NCI-H2107 (cell line): ENCODE data around the gene KLHL10.

Experiments used
- DNase-seq: peaks from one replicate; lab custom pipeline; 2025; lab: John Stamatoyannopoulos, UW

KLHL10 gene

GRCh38 chr17:41837761-41838538, at the start of gene KLHL10:
Gene KLHL10 (plus strand): TSS chr17:41837825. CDS start chr17:41837933, 108 bp downstream.
- no peak for DNase-seq

GRCh38 chr17:41792845-41793783, 44.5 kb upstream of the KLHL10 start:
- no peak for DNase-seq

- DNase-seq: no peak
These were observed 43.7 kb upstream of the KLHL10 start for GRCh38 chr17:41793784-41794539.

GRCh38 chr17:41794540-41794975, 43.1 kb upstream of the KLHL10 start:
- DNase-seq: no peak

DNA sequence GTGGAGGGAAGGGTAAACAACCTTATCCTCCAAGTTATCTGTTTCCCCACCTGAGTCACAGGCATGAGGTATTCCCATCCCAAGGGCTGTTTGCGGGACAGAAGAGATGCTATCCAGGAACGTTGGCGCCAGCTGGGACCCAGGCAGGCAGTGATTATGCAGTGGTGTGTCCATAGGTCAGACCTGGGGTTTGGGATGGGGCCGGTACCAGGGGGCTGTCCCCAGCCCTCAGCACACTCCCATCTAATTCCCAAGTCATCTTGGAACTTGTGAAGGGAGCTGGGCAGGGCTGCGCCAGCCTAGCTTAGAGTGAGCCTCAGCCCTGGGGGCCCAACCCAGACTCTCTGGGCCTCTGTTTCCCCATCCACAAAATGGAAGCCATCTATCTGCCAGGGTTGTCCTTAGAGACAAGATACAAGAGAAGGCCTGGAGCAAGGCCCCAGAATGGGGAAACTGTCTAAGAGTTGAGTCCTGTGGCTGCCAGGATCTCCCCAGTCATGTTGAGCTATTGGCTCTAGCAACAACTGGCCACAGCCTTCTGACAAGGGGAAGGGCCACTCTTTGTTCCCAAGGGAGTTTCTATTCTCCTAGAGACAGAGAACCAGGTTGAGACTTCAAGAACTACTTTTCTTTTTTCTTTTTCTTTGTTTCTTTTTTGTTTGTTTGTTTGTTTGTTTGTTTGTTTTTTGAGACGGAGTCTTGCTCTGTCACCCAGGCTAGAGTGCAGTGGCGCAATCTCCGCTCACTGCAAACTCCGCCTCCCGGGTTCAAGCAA, 41.3 kb upstream of the KLHL10 start:
- no peak for DNase-seq

GRCh38 chr17:41797377-41797776, 40.2 kb upstream of the KLHL10 start:
- no peak for DNase-seq

DNA sequence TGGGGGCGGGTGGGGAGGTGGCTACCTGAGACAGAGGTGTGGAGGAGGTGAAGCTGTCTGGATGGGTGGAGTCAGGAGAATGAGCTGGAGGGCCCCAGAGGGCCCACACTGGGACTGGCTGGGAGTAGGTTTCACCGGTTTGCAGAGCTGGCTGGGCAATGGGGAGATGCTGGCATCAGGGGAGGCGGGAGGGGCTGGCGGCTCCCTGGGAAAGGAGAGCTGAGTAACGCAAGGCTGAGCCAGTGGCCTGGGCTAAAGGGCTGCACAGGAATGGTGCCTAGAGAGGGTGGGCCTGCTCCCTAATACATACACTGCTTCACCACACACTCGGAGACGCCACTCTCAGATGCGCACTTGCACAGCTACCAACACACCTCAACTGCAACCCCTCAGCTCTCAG, 38.3 kb upstream of the KLHL10 start:
- no peak for DNase-seq

DNA sequence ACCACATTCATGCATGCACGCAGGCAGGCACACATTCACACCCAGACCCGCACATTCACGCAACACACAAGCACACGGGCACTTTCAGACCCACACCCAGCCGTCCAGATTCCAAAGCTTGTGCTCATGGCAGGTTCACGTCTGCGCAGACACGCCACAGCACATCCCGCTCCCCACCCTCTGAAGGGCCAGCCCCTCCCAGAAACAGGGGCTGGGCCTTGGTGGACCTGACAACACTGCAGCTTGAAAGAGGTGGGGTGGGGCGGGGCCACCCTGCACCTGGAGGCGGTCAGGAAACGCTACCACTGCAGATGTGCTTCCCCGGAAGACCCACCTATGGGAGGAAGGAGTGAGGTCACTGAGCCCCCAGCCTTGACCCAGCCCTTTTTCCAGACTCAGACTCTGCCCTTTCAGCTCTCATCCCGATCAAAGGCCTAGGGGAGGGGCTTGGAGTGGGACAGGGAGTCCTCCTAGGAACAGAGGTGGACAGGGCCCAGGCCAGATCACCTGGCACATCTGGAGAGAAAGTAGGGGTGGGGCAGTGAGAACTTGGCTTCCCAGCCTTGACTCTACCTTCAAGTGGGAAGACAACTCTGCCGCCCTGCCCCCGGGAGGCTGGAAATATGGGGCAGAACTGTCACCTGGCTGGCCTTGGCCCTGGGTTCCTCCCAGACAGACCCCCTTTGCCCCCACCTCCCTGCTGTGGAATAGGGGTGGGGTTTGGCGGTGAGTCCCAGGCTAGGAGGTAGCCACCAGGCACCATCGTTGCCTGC, 36.8 kb upstream of the KLHL10 start:
- no peak for DNase-seq

DNA sequence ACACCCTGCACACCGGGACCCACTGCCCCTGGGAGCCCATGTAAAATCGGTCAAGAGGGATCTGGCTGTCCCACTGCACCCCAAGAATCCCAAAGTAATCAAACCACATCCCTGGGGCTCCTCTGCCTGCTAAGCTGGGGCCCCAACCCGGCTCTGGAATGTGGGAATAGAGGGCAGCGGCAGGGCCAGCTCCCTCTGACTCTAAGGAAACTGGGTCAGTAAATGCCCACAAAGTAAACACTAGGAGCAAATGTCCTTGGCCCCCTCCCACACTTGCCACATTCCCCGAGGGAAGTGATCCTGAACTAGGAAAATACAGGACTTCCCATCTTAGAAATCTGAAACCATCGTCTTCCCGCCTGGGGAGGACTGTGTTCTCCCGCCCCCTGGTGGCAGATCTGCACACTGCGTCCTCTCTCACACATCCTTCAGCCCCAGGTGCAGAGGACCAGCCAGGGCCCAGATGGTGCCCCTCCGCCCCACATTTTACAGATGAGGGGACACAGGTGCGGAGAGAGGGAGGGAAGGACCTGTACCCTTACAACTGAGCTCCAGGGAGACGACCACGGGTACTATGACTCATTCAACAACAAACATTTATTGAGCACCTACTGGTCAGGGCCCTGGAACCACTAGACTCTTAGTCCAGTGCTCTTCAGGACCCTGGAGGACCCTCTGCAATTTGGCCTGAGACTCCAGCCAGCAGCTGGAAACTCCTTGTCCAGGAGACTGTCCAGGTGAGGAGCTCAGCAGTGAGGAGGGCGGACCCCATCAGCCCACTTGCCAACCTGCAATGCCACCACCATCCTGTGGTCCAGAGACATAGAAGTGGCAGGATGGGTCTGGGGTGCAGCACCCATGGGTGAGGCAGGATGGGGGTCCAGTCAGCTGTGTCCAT, 36.0 kb upstream of the KLHL10 start:
- DNase-seq: peak; percentile 56

DNA sequence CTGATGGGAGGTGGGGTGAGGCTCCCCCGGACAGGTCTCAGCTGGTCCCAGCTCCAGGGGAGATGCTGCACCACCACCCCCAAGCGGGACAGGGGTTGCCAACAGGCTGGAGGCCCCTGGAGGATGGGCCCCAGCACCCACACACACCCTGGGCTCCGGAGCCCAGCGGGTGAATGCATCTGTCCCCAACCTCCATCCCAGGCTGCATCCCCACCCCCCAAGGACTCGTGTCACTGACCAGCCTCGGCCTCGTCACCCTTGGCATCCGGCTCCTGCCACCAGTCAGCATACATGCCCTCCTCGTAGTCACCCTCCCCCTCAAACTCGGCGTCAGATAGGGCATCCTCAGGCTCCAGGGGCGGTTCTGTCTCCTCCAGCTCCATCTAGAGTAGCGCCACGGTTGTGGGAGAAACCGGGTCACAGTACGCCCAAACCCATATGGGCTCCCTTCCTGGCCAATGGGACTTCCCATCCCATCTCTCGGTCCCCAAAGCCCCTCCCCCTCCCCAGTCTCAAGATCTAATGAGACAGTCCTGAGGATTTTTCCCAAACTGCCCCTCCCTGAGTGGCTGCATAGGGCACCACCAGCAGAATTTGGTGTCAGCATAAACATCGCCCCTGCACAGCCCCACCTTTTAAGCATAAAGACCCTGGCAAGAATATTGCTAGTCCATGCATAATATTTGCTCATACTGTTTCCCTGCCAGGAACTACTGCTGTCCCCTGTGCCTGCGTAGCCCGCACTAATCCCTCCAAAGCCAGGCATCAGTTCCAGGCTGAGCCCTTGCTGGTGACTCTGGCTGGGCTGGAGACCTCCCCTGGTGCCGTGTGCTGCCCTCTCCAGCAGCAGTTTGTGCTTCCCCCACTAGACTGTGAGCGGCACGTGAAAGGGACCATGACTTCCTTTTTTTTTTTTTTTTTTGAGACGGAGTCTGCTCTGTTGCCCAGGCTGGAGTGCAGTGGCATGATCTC, 34.3 kb upstream of the KLHL10 start:
- no peak for DNase-seq

GRCh38 chr17:41806685-41807445, 30.8 kb upstream of the KLHL10 start:
- no peak for DNase-seq

DNA sequence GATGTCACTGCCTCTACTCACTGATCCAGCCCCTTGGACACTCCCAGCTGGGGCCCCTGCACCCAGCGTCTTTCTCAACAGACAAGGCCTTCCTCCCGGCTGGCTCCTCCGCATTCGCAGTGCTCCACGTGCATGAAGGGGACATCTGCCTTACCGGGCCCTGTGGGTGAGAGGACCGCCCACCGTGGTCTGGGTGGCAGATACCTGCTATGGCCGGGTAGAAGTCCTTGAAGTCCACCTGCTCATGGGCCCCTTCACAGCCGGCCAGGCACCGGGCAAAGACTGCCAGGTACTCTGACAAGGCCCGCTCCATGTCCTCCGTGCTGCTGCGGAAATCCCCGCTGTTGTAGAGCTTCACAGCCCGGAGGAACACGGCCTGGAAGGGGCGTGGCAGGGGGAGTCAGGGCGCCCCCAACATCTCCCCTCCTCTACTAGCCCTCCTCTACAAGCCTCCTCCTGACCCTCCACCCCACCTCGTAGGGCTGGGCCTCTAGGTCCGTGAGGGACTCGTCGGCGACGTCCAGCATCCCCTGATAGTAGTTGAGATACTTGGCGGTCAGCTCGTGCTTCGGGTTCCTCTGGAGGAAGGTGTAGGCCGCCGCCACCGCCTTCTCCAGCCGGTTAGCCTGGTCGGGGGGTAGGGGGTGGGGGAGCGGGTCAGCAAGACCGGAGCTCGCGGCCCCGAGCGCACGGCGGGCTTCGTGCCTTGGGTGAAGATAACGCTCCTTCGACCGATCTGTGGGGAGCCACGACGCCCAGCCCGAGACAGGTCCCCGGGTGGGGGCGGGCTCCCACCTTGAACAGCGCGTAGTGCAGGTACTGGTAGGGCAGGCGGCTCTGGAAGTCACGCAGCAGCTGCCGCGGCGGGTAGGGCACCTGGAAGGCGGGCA, 26.7 kb upstream of the KLHL10 start:
- no peak for DNase-seq

DNA sequence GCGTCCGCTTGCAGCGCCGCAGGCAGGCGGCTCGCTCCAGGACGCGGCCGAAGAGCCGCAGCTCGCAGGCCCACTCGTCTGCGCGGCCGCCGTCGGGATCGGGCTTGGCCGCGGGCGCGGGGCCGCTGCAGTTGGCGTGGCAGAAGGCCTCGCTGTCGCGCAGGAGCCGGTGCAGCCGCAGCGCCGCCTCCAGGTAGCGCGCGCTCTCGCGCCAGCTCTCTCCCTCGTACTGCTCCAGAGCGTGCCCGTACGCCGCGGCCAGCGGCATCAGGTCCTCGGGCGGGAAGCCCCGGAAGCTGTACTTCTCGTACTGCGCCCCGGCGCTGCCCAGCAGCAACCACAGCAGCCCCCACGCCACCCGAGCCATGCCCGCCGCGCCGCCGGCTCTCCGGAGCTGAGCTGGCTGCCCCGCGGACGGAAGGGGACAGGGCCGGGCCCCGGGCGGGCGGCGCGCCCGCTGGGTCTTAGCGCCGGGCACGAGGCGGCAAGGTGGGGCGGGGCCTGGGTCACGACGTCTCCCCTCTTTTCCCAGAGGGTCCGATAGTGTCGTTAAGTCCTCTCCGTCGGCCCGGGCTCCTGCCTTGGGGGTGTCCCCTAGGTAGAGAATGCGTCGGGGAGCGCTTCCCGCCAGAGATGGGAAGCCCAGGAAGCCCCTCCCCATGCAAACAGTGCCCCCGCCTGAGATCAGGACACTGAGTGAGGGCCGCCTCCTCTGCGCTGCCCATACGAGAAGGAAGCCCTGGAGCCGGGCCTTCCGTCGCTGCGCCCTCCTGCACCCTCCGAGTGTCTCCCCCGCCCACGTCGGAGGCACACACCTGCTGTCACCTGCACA, 25.9 kb upstream of the KLHL10 start, which contains the start of gene P3H4:
TSS of gene P3H4 (minus strand) at position 401 of the 832 bp plus-strand sequence. CDS start at position 367, 34 bp downstream.
- DNase-seq: peak; percentile 30

GRCh38 chr17:41812381-41813151, 25.1 kb upstream of the KLHL10 start, which contains the start of gene FKBP10:
Gene FKBP10 (plus strand): TSS chr17:41813004. CDS start chr17:41813035, 31 bp downstream.
- DNase-seq: peak; percentile 30
